HCT116 (cell line): Measurements from ENCODE around the gene ERN1. TPM values are rescaled to one million over a fixed set of nuclear protein-coding genes. Genes with fewer than 3 reads are reported as not detected.

Source experiments
- ATAC-seq: fragments of 200-7000 bp; cut with Tn5 transposase; 2 replicates; pipeline ENCODE4 v1.9.1; 2020; ENCODE audit warnings: mild to moderate bottlenecking, moderate library complexity
- BruUV-seq: library from RNA; stranded (reverse); fragments of 400-500 nt; replicated peaks from 2 replicates; lab custom pipeline; 2021; lab: Mats Ljungman, UMichigan
- CTCF ChIA-PET: fragments of 300-600 bp; sonication (Branson Sonifier 250); formaldehyde crosslinking; loops from one replicate; lab custom pipeline; 2021; ENCODE audit warnings: antibody characterized with exemption; lab: Charles Lee
- POLR2A ChIA-PET: fragments of 300-600, 350-600 bp; sonication (Branson Sonifier 250); formaldehyde crosslinking; loops from one replicate; lab custom pipeline; 2021; ENCODE audit warnings: antibody characterized with exemption; lab: Charles Lee
- RAD21 ChIA-PET, 2 experiments: fragments of 300-600 bp; sonication (Branson Sonifier 250); formaldehyde crosslinking; loops; one replicate each; lab custom pipeline; 2023; ENCODE audit warnings: low total read pairs in 2 of 2; ENCODE audit not compliant: uncharacterized antibody in 2 of 2, unreplicated experiment in 2 of 2, low non-redundant PET in 1 of 2; lab: Charles Lee
- DNase-seq: peaks from one replicate; pipeline ENCODE4 v3.0.0-alpha.2; 2010; ENCODE audit warnings: low read depth, low spot score
- H2AFZ ChIP-seq: fragments of 200-600 bp; shearing (Covaris generic), sonication (generic); 2 replicates; pipeline ENCODE4 v1.6.1; 2017; ENCODE audit warnings: low read depth, mixed run types, mixed read lengths, antibody characterized with exemption, low read length; ENCODE audit not compliant: poor library complexity, severe bottlenecking
- H3K27ac ChIP-seq: 2 replicates; pipeline ENCODE4 v1.5.1; 2012; ENCODE audit warnings: low read depth, low read length
- H3K27me3 ChIP-seq: fragments of 200-600 bp; sonication (generic); 2 replicates; pipeline ENCODE4 v1.6.1; 2016; ENCODE audit warnings: mixed run types, low read length, mixed read lengths; ENCODE audit not compliant: insufficient read depth
- H3K36me3 ChIP-seq, 2 experiments: fragments of 200-500 bp in 1 of 2; fragments of 200-600 bp in 1 of 2; sonication (Bioruptor generic) in 1 of 2; sonication (generic) in 1 of 2; 2 replicates each; pipeline versions ENCODE4 v1.5.1 to v1.6.1; 2014 to 2016; ENCODE audit warnings: low read length in 2 of 2, inconsistent platforms in 1 of 2, mixed read lengths in 1 of 2, mixed run types in 1 of 2; ENCODE audit not compliant: insufficient read depth in 2 of 2, control insufficient read depth in 1 of 2
- H3K4me1 ChIP-seq, 2 experiments: fragments of 200-600 bp in 1 of 2; sonication (generic) in 1 of 2; 2 replicates each; pipeline versions ENCODE4 v1.5.1 to v1.6.1; 2012 to 2017; ENCODE audit warnings: low read length in 2 of 2, inconsistent platforms in 1 of 2, mild to moderate bottlenecking in 1 of 2, mixed read lengths in 1 of 2, mixed run types in 1 of 2, moderate library complexity in 1 of 2; ENCODE audit not compliant: insufficient read depth in 2 of 2, control insufficient read depth in 1 of 2
- H3K4me2 ChIP-seq: fragments of 200-600 bp; sonication (generic); 2 replicates; pipeline ENCODE4 v1.6.1; 2017; ENCODE audit warnings: mixed run types, low read length, mixed read lengths
- H3K4me3 ChIP-seq, 2 experiments: fragments of 200-600 bp in 1 of 2; sonication (generic) in 1 of 2; replicated peaks in 1 of 2; 2 replicates each; pipeline ENCODE4 v1.5.1; 2011 to 2016; ENCODE audit warnings: low read length in 2 of 2, control low read depth in 1 of 2, low read depth in 1 of 2, mild to moderate bottlenecking in 1 of 2, mixed read lengths in 1 of 2, mixed run types in 1 of 2
- H3K79me2 ChIP-seq: fragments of 200-600 bp; sonication (generic); 2 replicates; pipeline ENCODE4 v1.6.1; 2017; ENCODE audit warnings: mild to moderate bottlenecking, mixed run types, low read length, moderate library complexity, mixed read lengths; ENCODE audit not compliant: insufficient read depth
- H3K9ac ChIP-seq: fragments of 200-600 bp; sonication (generic); 2 replicates; pipeline ENCODE4 v1.6.1; 2016; ENCODE audit warnings: low read length, mixed read lengths
- H3K9me2 ChIP-seq: fragments of 200-600 bp; sonication (generic), shearing (Covaris generic); 2 replicates; pipeline ENCODE4 v1.6.1; 2017; ENCODE audit warnings: mixed run types, mild to moderate bottlenecking, moderate library complexity; ENCODE audit not compliant: insufficient read depth
- H3K9me3 ChIP-seq, 2 experiments: fragments of 200-500 bp in 1 of 2; fragments of 200-600 bp in 1 of 2; sonication (Bioruptor generic) in 1 of 2; sonication (generic) in 1 of 2; 2 replicates each; pipeline ENCODE4 v1.6.1; 2014 to 2017; ENCODE audit warnings: low read length in 2 of 2, mixed read lengths in 2 of 2, inconsistent platforms in 1 of 2, low read depth in 1 of 2, mild to moderate bottlenecking in 1 of 2, mixed run types in 1 of 2, moderate library complexity in 1 of 2; ENCODE audit not compliant: control insufficient read depth in 1 of 2, insufficient read depth in 1 of 2
- H4K20me1 ChIP-seq: fragments of 200-600 bp; sonication (generic), shearing (Covaris generic); 2 replicates; pipeline ENCODE4 v1.6.1; 2017; ENCODE audit warnings: mixed run types, mild to moderate bottlenecking, moderate library complexity; ENCODE audit not compliant: insufficient read depth
- CEBPB ChIP-seq: IDR thresholded peaks from 2 replicates; pipeline ENCODE4 v1.6.1; 2012; ENCODE audit warnings: low read depth
- MAX ChIP-seq: IDR thresholded peaks from 2 replicates; pipeline ENCODE4 v1.6.1; 2012
- REST ChIP-seq: IDR thresholded peaks from 2 replicates; pipeline ENCODE4 v1.6.1; 2012; ENCODE audit warnings: low read depth
- SIN3A ChIP-seq: IDR thresholded peaks from 2 replicates; pipeline ENCODE4 v1.6.1; 2012; ENCODE audit warnings: low read depth
- intact Hi-C: fragments of 100-400 bp; cut with micrococcal nuclease; formaldehyde crosslinking; loops from 2 replicates; pipeline ENCODE4 v1.10.0; 2022
- total RNA-seq: library from RNA; stranded (reverse); gene quantifications from one replicate; pipeline ENCODE4 v1.2.1, GENCODE V29; 2021; ENCODE audit not compliant: unreplicated experiment

The ERN1 gene
- total RNA-seq, 1 experiment from 2014 or later: 28.2 TPM

GRCh38 chr17:64073771-64074703, 55.9 kb downstream of the ERN1 start:
- H3K27me3 ChIP-seq: no peaks in the 10 kb centered on the region
- H3K9me2 ChIP-seq: no peaks in the 10 kb centered on the region
- peaks cover 5 to 30% of the 10 kb centered on the region in 2 experiments; a peak in 2 of 4 replicates for H3K36me3 ChIP-seq
- H3K9me3 ChIP-seq: peaks cover 8 to 11% of the 10 kb centered on the region in 2 experiments; a peak in 3 of 4 replicates
- H3K79me2 ChIP-seq: no peaks in the 10 kb centered on the region
- H3K4me1 ChIP-seq: no peaks in the 10 kb centered on the region
- ChIA-PET POLR2A (interaction anchor here (0.6 to 3.0 kb wide), 4 partner anchors 44 to 356 kb away, joined by 3 to 9 read pairs (median 4); no protein-coding TSS in a partner anchor), RAD21 (no interaction called here), CTCF (interaction anchor here (1.0 to 2.0 kb wide), 3 partner anchors 10 to 181 kb away, joined by 3 to 7 read pairs (median 7); no protein-coding TSS in a partner anchor)
- H4K20me1 ChIP-seq: no peaks in the 10 kb centered on the region
- H3K4me3 ChIP-seq: no peak overlapping the region
- no peak overlapping the region for H3K9ac ChIP-seq
- BruUV-seq: no TSS peak
- ATAC-seq: no peak
- TF ChIP-seq SIN3A: no peak
- no peak for TF ChIP-seq REST
- no peak for TF ChIP-seq MAX
- no peak for TF ChIP-seq CEBPB
- DNase-seq: no peak
- intact Hi-C loops: no loop called here
- H3K4me2 ChIP-seq: no peak overlapping the region
- H2AFZ ChIP-seq: no peak overlapping the region
- no peak overlapping the region for H3K27ac ChIP-seq
